ENCODE results near the gene TNIK.
A peak's percentile ranks its signal among the peaks of the same experiment; 100 is the strongest.

TNIK gene

DNA sequence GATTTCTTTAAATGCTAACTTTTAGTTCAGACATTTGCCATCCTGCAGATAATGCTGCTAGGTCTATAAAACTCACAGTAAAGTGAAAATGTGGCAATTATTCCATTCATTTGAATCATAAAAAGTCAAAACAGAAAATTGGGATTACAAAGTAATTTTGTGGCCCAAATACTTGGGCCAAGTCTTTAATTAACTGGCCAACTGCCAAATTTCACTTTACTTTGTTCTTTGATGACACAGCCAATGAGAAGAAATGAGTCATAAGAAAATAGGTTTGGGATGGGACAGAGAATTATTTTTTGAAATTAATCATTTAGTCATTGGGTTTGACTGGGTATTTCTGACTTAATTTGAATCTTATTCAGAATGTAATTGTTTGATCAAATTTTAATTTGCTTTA lies 343.8 kb downstream of the TNIK start:
- DNase-seq = no peak

DNA sequence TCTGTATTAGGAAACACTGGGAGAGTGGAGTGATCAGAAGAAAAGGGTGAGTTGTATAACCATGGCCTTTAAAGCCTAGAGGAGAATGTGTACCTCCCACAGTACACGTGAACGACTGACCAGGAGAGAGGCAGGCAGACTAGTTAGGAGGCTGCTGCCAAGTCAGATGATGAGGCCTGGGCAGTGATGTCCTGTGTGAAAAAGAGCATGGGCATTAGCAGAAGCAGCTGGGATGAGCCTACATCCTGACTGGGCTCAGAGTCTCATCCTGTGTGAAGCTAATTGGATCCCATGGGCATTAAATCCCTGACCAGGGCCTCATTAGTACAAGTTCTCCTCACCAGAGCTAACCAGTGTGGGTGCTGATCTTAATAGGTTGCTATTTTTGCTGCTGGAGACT lies 344.5 kb downstream of the TNIK start:
- DNase-seq = no peak

DNA sequence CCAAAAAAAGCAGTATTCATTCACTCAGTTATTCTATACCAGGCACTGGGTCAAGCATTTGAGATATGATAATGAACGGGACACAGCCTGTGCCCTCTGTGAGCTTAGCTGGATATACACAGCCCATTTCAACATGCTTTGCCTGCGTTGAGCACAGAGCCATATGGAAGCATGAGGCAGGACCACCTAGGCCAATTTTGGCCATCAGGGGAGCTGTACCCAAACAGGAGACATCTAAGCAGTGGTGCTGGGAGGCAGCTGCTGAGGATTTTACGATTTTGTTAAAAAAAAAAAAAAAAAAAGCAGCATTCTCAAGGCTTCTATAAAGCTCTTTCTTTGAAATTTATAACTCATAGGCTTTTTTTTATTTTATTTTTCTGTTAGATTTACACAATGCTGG lies 346.5 kb downstream of the TNIK start:
- DNase-seq = no peak

DNA sequence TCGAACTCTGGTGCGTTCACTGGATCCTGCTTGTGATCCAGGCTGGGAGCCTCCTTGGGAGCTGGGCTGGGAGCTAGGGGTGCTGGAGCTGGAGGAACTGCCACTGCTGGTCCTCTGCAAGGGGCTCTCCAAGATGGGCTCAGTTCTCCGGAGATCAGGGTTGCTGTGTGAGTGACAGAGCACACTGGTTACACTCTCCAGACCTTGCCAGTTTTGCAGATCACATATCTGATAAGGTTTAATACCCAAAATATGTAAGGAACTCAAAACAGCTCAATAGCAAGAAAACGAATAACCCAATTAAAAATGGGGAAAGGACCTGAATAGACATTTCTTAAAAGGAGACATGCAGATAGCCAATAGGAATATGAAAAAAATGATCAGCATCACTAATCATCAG lies 349.5 kb downstream of the TNIK start:
- no peak for DNase-seq

DNA sequence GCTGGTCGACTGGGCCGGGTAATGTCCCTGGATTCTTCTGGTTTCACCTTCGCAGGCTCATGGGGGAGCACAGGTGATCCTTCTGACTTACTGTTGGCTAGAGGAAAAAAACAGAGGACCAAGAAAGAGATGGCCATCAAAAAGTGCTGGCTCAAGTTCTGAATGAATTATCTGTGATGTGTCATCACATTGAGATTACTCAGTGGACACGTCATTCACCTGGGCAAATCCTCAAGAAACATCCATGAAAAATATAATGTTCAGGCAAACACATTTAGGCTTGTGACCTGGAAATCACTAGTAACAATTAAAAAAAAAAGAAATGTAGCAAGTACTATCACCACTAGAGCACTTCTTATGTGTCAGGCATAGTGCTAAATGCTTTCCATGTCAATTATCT lies 352.1 kb downstream of the TNIK start:
- no peak for DNase-seq

DNA sequence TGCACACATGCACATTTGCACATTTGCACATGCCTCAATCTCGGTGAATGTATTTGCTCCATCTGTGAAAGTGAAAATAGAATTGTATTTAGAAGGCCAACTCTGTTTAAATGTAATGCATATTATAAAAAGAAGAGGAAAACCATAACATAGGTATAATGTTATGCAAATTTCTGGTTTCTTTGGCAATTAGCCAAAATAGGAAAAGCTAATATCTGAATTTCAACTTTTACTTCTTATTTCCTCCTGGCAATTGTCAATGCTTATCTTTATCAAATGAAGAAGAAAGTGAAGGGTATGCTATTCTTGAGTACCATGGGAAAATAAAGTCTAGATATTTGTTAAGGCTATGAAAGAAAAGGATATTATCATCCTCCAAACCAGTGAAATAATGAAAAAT lies 357.0 kb downstream of the TNIK start:
- DNase-seq = no peak

DNA sequence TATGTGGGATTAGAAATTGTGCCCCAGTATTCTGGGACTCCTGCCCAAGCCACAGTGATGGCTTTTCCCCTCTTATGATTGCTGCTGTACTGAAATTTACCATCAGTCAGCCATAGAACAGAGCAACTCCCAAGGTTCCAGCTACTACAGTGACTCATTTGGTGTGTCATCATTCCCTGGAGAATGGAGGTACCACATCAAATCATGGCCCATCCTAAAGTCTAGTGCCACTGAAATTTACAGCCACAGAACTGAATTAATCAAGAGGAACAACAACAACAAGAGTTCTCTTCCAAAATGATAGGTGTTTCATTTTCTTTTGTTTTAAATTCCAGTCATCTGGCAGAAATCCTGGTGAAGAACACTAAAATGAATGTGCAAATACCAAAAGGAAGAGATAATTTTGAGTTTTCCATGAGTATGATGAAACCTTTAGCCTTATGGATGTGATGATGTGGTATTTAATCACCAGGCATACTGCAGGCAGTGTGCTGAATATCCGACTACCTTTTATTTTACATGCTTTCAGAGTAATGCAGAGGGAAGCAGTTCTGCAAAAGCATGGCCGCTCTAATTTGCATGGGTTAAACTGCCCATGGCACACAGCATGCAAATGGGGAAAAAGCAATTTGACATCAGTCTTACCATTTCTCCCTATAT lies 358.1 kb downstream of the TNIK start:
- DNase-seq = no peak

DNA sequence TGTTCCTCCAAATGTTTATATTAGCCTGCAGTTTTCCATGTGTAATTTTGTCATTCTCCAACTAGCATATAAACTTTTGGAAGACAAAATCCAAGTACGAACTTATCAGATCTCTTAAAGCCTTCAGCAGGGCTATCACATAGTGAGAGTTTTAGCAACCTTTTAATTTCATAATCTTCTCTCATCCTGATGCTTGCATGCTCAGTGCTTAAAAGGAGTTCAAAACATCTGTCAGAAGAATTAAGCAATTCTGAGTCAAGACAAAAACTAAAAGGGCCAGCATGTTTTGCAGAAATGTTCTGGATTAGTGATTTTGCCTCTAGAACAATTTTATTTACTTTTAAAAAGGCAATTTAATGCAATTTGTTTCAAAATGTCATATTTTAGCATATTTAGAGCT lies 360.3 kb downstream of the TNIK start:
- DNase-seq = no peak

DNA sequence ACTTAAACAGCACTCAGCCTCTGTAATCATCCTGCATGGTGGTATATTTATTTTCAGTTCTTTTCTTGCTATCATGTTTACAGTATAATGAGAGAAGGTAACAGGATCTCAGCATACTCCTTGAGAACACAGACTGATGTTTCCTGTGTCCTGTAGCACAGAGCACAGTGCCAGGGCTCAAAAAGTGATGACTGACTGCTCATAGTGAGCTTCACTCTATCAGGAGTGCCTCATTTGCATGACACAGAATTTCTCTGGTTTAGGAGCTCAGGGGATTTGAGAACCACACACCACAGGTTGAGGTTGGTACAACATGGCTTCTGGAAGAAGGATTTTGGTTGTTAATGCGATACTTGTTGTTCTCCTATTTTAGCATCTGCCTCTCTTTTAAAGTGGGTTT lies 365.1 kb downstream of the TNIK start:
- DNase-seq = no peak

DNA sequence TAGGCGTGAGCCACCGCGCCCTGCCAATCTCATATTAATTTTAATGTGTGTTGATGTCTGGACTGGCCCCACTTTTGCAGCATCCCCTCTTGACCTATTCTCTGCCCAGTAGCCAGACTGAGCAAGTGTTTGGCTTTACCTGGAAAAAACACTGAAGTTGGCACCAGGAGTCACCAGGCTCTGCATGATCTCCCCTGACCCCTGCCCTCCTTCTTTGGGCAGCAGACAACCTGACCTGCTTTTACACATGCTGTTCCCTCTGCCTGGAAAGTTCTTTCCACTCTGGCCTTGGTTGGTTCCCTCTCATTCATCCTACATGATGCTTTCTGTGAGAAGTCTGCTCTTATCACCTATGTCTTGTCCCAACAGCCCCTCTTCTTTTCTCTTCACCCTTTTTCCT lies 365.8 kb downstream of the TNIK start:
- no peak for DNase-seq

DNA sequence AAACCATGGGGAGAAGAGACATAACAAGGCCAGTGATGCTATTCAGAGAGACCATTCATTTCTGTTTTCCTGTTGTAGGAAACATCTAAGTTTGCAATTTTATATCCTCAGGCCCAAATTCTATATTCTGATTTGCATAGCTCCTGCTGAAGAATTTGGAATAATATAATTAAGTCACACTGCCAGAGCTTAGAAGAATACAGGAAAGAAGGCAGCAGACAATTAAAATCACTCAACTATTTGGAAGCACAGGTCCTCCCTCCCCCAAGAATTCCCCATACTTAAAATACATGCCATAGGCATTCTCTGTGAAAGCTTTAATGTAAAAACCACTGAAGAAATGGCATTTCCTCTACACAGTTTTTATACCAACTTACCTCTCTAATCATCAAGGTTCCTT lies 366.7 kb downstream of the TNIK start:
- no peak for DNase-seq

DNA sequence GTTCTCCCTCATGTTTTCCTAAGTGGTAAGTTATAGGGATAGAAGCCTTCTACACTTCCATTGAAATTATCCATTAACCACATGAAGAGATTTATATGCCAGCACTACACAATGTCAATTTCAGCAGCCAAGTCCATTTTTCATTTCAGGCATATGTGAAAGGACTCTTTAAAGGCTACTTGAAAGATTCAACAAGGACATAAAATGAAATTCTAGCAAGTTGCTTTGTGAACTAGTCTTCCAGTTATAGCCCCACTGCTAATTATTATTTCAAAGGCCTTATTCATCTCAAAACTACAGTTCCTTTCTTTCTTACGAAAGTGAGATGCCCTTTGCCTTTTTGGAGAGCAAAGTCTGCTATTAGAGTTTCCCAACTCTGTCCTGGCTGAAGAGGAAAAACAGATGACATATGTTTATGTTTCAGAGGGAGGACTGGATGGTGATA lies 367.7 kb downstream of the TNIK start:
- no peak for DNase-seq

DNA sequence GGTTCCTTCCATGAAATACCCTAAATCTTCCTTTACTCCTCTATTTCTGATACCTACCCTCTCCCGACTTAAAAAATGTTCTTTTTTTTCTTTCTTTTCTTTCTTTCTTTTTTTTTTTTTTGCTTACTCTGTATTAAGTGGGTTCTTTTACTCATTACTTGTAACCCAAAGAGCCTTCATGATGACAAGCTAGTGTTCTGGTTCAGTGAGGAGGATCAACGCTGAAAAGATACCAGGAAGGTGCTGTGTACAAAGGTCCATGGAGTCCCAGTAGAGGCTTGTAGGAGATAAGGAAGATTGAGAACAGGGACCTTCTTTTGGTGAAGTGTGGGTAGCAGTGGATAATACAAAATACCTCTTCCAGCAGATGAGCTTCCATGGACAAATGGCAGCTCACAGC lies 369.9 kb downstream of the TNIK start:
- DNase-seq = no peak

DNA sequence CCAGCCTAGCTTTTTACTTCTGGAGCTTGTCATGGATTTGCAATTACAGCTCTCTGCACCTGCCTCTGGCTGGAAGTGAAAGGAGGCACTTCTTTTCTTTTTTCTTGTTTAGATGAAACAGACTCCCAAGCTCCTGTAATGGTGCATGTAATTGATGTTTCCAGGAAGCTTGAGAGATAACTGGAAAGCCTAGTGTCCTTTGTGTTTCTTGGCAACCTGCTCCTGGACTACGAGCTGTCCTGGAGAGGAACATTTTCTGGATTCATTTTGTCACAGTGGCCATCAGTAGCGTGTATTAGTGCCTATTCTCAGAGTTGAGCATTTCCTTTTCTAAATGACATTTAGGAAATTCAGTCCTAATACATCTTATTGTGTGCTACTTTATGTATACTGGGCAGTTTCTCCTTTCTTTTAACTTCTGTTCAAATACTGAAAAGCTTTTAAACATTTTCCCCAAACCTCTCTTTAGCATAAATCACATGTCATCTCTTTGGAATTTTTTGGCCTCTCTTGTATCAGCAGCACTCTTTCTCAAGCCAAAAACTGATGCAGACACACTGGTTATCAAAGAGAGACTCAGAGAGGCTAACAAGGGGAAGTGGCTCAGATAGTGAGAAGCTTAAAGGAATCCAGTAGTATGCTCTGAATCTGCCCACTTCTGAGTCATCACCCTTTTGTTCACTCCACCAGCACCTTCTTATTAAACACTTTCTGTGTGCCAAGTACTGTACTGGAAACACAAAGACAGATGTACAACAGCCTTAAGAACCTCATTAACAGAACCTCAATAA lies 371.0 kb downstream of the TNIK start:
- peak; percentile 16 for DNase-seq

DNA sequence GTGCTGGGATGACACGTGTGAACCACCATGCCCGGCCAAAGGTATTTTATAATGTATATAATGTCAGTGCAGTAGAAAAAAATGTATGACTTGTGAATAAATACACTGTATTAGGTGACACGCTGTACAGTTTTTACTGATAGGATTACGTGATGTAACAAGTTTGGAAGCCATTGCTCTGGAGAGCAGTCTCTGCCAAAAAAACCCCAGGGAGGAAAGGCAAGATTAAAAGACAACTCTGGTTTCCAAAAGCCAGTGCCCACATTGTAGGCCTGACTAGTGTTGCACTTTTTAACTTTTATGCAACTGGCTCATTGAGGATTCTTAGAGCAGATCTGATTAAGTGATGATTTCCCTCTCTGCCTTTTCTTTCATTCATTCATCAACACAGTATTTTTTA lies 371.7 kb downstream of the TNIK start:
- DNase-seq = no peak

DNA sequence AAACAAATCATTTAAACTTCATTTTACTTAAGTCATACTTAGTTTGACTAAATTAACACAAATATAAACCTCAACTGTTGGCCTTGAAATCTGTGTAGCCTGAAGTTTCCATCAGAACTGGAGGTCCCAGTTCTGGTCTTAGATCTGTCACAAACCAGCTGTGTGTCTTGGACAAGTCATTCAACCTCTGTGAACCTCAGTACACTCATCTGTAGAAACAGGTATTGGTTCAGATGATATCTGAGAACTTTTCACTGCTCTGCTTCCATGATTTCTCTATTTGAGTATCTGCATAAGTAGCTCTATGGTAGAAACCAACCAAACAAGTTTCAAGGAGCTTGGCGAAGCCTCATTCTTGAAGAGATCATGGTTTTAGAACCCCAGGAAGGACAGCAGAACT lies 373.3 kb downstream of the TNIK start:
- DNase-seq = peak; percentile 15

DNA sequence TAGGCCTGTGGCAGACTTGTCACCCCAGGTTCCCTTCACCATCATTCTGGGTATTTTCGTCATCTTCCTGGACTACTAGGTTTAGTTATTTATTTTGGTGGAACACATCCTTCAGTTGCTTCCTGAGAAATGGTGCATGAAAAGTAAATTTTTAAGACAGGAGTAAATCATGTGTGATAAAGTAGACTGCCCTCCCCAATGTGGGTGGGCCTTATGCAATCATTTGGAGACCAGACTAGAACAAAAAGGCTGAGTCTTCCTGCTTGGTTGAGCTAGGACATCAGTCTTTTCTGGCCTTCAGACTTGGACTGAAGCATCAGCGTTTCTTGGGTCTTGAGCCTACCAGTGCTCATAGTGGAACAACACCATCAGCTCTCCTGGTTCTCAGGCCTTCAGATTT lies 382.9 kb downstream of the TNIK start:
- DNase-seq = no peak

DNA sequence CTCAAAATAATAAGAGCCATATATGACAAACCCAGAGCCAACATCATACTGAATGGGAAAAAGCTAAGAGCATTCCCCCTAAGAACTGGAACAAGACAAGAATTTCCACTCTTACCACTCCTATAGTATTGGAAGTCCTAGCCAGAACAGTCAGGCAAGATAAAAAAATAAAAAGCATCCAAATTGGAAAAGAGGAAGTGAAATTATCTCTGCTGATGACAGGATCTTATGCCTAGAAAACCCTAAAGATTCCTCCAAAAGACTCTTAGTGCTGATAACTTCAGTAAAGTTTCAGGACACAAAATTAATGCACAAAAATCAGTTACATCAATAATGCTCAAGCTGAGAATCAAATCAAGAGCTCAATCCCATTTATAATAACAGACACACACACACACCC lies 387.8 kb downstream of the TNIK start:
- DNase-seq = no peak

DNA sequence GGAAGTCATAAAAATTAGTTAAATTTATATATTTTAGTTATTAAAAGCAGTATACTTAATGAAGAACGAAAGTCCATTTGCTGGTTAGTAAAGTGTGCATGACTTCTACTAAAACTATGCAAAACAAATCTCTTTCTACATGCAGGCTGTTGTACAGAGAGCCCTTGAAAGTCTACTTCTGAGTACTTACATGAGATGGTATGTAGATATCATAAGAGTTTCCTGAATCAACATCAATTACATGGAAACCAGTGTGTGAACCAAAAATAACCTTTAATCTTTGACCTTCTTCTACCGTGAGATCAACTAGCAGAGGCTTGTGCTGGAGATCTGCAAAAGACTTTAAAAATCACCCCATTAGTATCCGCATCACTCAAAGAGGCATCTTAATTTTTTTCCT lies 391.5 kb downstream of the TNIK start:
- DNase-seq = no peak

DNA sequence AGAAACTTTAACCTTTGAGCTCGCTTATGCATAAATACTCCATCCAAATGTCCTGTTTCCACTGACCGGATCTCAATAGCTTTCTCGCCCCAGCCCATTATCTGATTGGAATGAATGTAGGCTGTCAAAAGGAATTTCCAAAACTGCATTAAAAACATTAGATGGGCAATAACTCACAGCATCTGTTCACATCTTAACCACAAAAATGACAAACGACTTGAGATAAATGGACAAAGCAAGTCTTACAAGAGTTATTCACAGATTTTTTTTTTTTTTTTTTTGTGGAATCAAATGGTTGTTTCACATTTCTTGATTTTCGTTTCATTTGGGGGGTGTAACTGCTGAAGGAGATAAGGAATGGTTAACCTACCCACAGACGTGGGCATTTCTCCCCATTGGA lies 394.0 kb downstream of the TNIK start:
- DNase-seq = no peak

DNA sequence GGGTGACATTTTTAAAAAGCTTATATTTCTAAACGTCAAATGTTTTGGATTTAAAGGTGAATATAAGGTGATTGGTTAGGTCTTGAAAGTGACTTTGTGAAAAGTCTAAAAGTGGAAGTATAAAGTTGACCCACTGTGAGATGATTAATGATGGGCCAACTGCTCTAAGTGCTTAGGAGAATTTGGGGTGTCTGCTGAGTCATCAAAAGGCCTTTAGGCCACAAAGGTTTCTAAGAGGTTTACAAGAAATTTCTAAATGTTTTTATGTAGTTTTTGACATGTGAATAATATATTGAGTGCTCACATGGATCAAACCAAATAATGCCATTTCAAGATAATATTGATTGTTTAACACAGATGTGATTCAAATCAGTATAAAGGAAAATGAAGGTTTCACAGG lies 394.5 kb downstream of the TNIK start:
- DNase-seq = no peak

DNA sequence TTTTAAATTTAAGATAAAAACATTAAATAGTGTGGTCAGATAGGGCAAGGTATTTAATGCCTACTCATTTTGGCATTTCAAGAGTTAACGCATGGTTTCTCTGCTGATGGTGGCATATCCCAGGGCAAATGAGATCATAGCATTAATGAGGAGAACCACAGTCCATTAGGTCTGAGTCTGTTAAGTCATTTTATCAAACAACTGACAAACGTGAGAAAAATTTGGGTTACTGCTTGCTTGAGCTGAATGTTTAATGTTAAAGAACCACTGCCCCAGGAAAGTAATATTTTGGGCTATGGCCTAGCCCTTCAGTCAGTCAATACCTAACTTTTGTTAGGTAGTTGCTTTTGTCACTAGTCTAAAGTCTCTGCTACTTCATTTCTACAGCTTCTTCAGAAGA lies 395.7 kb downstream of the TNIK start:
- no peak for DNase-seq

DNA sequence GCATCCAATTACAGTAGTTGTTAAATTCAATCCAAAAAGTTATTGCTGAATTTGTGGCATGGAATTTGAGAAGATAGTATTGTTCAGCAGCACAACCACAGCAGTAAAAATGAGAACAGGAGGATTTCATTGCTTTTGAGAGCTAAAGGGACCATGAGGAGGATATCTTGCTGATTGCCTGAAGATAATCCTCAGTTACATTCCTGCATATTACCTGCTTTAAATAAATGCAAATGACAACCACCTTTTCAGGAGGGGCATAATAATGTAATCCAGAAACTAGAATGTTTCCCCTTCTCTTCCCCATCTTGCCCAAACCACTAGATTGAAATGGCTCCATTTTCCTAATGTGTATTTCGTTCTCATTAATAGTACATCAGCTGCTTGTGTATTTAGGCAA lies 398.5 kb downstream of the TNIK start:
- no peak for DNase-seq

DNA sequence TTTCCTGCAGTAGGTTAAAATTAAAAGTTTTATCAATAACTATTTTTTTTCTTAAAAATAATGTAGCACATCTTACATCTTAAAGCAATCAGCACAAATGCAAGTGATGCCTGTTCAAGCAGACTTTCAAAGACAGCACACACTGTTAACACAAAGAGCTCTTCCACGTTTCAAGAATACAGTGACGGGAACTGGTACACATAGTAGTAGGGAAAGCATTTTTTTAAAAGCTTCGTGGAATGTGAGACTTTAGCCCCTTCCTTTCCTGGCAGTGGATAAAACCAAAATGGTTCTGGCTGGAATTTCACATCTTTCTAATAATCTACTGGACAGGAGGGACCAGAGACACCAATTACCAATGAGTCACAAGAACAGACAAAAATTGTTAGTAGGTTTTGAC lies 400.2 kb downstream of the TNIK start:
- no peak for DNase-seq

Data from activated CD4-positive, alpha-beta T cell treated with anti-CD3 and anti-CD28 coated beads, Interleukin-2, amount 50 U/mL, for 16 hours (primary cell).